MCF 10A (cell line): ENCODE data around the gene HOXB6. TPM values are rescaled to one million over a fixed set of nuclear protein-coding genes. Genes with fewer than 3 reads are reported as not detected.

Source experiments
- BruUV-seq: library from RNA; stranded (reverse); fragments of 400-500 nt; replicated peaks from 2 replicates; lab custom pipeline; 2021; lab: Mats Ljungman, UMichigan
- CTCF ChIA-PET: fragments of 300-600 bp; sonication (Branson Sonifier 250); formaldehyde crosslinking; extraction: SDS; loops from one replicate; lab custom pipeline; 2021; ENCODE audit warnings: antibody characterized with exemption, inconsistent platforms; lab: Yijun Ruan, JAX
- POLR2A ChIA-PET: fragments of 300-600, 350-650 bp; sonication (Branson Sonifier 250); formaldehyde crosslinking; extraction: SDS; loops from one replicate; lab custom pipeline; 2020; ENCODE audit warnings: antibody characterized with exemption, inconsistent platforms; lab: Yijun Ruan, JAX
- DNase-seq: peaks from one replicate; pipeline ENCODE4 v3.0.0-alpha.2; 2018; ENCODE audit not compliant: unreplicated experiment
- H3K27ac Mint-ChIP-seq: one replicate; pipeline ENCODE4 v1.8.0; 2022; ENCODE audit warnings: mild to moderate bottlenecking, low read depth, mixed read lengths; ENCODE audit not compliant: unreplicated experiment
- H3K27me3 Mint-ChIP-seq: one replicate; pipeline ENCODE4 v1.8.0; 2022; ENCODE audit warnings: mixed read lengths; ENCODE audit not compliant: insufficient read depth, unreplicated experiment
- H3K36me3 Mint-ChIP-seq: one replicate; pipeline ENCODE4 v1.8.0; 2022; ENCODE audit warnings: mild to moderate bottlenecking, moderate library complexity, mixed read lengths; ENCODE audit not compliant: insufficient read depth, unreplicated experiment
- H3K4me1 Mint-ChIP-seq: one replicate; pipeline ENCODE4 v1.8.0; 2022; ENCODE audit warnings: mixed read lengths; ENCODE audit not compliant: insufficient read depth, unreplicated experiment
- H3K4me3 Mint-ChIP-seq: one replicate; pipeline ENCODE4 v1.8.0; 2022; ENCODE audit warnings: mild to moderate bottlenecking, moderate library complexity, mixed read lengths; ENCODE audit not compliant: unreplicated experiment
- H3K9me3 Mint-ChIP-seq: one replicate; pipeline ENCODE4 v1.8.0; 2022; ENCODE audit warnings: mixed read lengths; ENCODE audit not compliant: unreplicated experiment
- CTCF ChIP-seq: fragments of 200-600 bp; IDR thresholded peaks from one replicate; pipeline ENCODE4 v1.8.0; 2022; ENCODE audit warnings: antibody characterized with exemption, mild to moderate bottlenecking; ENCODE audit not compliant: unreplicated experiment
- intact Hi-C: fragments of 100-400 bp; cut with micrococcal nuclease; formaldehyde crosslinking; loops from 2 replicates; pipeline ENCODE4 v1.14.1; 2022
- total RNA-seq: library from RNA; stranded (reverse); gene quantifications from 2 replicates; pipeline ENCODE4 v1.2.3, GENCODE V29; 2022

HOXB6 gene
- total RNA-seq, 1 experiment from 2014 or later: not detected

GRCh38 chr17:48589060-48589830 lies 15.5 kb downstream of the HOXB6 start:
- no TSS peak for BruUV-seq
- Mint-ChIP-seq H3K27me3 (peaks cover 28% of the 10 kb centered on the region), H3K27ac (no peak overlapping the region), H3K4me3 (no peak overlapping the region), H3K4me1 (peaks cover 14% of the 10 kb centered on the region), H3K9me3 (no peaks in the 10 kb centered on the region), H3K36me3 (no peaks in the 10 kb centered on the region)
- no peak for TF ChIP-seq CTCF
- POLR2A ChIA-PET: no interaction called here
- intact Hi-C loops: no loop called here
- DNase-seq: no peak
- CTCF ChIA-PET: interaction anchor here (0.7 to 1.6 kb wide), 6 partner anchors 47 to 326 kb away, joined by 3 to 6 read pairs (median 4); no protein-coding TSS in a partner anchor

GRCh38 chr17:48588528-48588927 lies 16.3 kb downstream of the HOXB6 start:
- H3K4me1 Mint-ChIP-seq: peaks cover 14% of the 10 kb centered on the region
- CTCF ChIA-PET: interaction anchor here (0.6 to 1.3 kb wide), 5 partner anchors 8 to 325 kb away, joined by 3 to 5 read pairs (median 3); no protein-coding TSS in a partner anchor
- DNase-seq: no peak

GRCh38 chr17:48588074-48588415 lies 16.7 kb downstream of the HOXB6 start:
- BruUV-seq: no TSS peak
- TF ChIP-seq CTCF: no peak
- Mint-ChIP-seq H3K4me3 (no peak overlapping the region), H3K27ac (no peak overlapping the region), H3K4me1 (peaks cover 14% of the 10 kb centered on the region), H3K9me3 (no peaks in the 10 kb centered on the region), H3K27me3 (peaks cover 28% of the 10 kb centered on the region), H3K36me3 (no peaks in the 10 kb centered on the region)
- intact Hi-C loops: no loop called here
- POLR2A ChIA-PET: interaction anchor here (0.9 kb wide), 2 partner anchors 226 to 311 kb away, joined by 3 to 5 read pairs; no protein-coding TSS in a partner anchor
- no peak for DNase-seq
- CTCF ChIA-PET: interaction anchor here (0.7 to 1.3 kb wide), 8 partner anchors 9 to 328 kb away, joined by 3 to 4 read pairs (median 3); no protein-coding TSS in a partner anchor

More at GRCh38 chr17:48588528-48588927, 16.3 kb downstream of the HOXB6 start:
- POLR2A ChIA-PET: interaction anchor here (0.9 kb wide), 1 partner anchor 312 kb away, joined by 5 read pairs; no protein-coding TSS in a partner anchor
- intact Hi-C loops: no loop called here
- TF ChIP-seq CTCF: no peak
- Mint-ChIP-seq H3K9me3 (no peaks in the 10 kb centered on the region), H3K4me3 (no peak overlapping the region), H3K27ac (no peak overlapping the region), H3K36me3 (no peaks in the 10 kb centered on the region), H3K27me3 (peaks cover 28% of the 10 kb centered on the region)
- BruUV-seq: no TSS peak
